DND-41 (cell line): ENCODE results near the gene DNMT1.

Experiments used
- CTCF ChIP-seq: IDR thresholded peaks from 2 replicates; pipeline ENCODE4 v1.5.1; 2012; ENCODE audit warnings: borderline replicate concordance, low read length, moderate library complexity, mild to moderate bottlenecking; ENCODE audit not compliant: poor library complexity, severe bottlenecking; ENCODE audit errors: extremely low read depth
- EZH2 ChIP-seq: IDR thresholded peaks from 3 replicates; pipeline ENCODE4 v1.6.1; 2012; ENCODE audit warnings: borderline replicate concordance, low read depth, mild to moderate bottlenecking, moderate library complexity, low read length, inconsistent platforms; ENCODE audit not compliant: severe bottlenecking

DNA sequence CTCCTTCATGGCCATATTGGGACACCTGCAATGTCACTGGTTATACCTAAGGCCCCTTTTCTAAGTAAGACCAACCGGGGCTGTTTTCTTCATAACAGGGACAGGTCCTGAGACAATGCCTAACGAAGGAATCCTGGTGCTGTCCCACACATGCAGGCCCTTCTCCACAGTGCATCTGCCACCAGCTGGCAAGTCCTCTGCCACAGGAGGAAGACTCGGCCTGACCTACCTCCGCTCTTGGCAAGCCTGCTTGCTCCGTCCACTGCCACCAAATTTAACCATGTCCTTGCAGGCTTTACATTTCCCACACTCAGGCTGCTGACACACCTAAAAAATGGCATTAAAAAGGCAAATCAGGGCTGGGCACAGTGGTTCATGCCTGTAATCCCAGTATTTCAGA, 43.2 kb downstream of the DNMT1 start:
- no peak for TF ChIP-seq CTCF
- TF ChIP-seq EZH2 = no peak
